Adrenal gland (tissue), 12 donors: ENCODE measurements around the gene MVB12B. TPM values are rescaled to one million over a fixed set of nuclear protein-coding genes. Genes with fewer than 3 reads are reported as not detected.

ENCODE experiments used
- DNase-seq, 7 donors: peaks; one replicate each; pipeline ENCODE4 v3.0.0-alpha.2; 2019 to 2020
- H3K27ac ChIP-seq, 5 donors: fragments of 200-600 bp; sonication (generic) in 4 of 5; 1 replicate in 3 of 5; 2 replicates in 2 of 5; pipeline versions ENCODE4 v1.5.1 to v1.8.0; 2016 to 2020; ENCODE audit warnings: mild to moderate bottlenecking in 1 of 5
- H3K27me3 ChIP-seq: fragments of 200-600 bp; 2 replicates; pipeline ENCODE4 v1.8.0; 2021
- H3K36me3 ChIP-seq, 2 donors: fragments of 200-600 bp; replicated peaks in 1 of 2; 1 replicate in 1 of 2; 2 replicates in 1 of 2; pipeline versions ENCODE4 v1.5.1 to v1.8.0; 2018 to 2022
- H3K4me1 ChIP-seq, 2 donors: fragments of 200-600 bp; replicated peaks in 1 of 2; 1 replicate in 1 of 2; 2 replicates in 1 of 2; pipeline versions ENCODE4 v1.5.1 to v1.8.0; 2018 to 2021
- H3K4me3 ChIP-seq, 4 donors: fragments of 200-600 bp; sonication (generic) in 3 of 4; one replicate each; pipeline ENCODE4 v1.5.1; 2016 to 2018
- H3K9me3 ChIP-seq, 3 donors: fragments of 200-600 bp; sonication (generic) in 1 of 3; replicated peaks in 1 of 3; 1 replicate in 2 of 3; 2 replicates in 1 of 3; pipeline versions ENCODE4 v1.5.1 to v1.8.0; 2016 to 2021
- POLR2A ChIP-seq, 2 donors: fragments of 450-650 bp; IDR thresholded peaks; one replicate each; pipeline ENCODE4 v1.6.1; 2017; ENCODE audit warnings: antibody characterized with exemption in 2 of 2, mild to moderate bottlenecking in 2 of 2, moderate library complexity in 1 of 2
- WGBS, 4 donors: extraction: QIAGEN DNeasy Blood & Tissue Kit in 2 of 4; methylation state at CpG; one replicate each; pipeline versions ENCODE4 v1.1.5 to v1.1.7; 2013 to 2017; 5-methylcytosine and 5-hydroxymethylcytosine counted together
- intact Hi-C, 2 donors: fragments of 100-400 bp; cut with DNase I; formaldehyde crosslinking; loops; one replicate each; pipeline versions ENCODE4 v1.14.1 to v1.15.0; 2022 to 2023
- polyA plus RNA-seq, 3 donors: library from polyadenylated mRNA; stranded (reverse); fragments of 200-250 nt in 2 of 3; fragments of 350-450 nt in 1 of 3; fragmentation: Illumina TruSeq in 1 of 3; extraction: RNeasy Lipid Tissue Mini Kit (QIAGEN cat#74804) in 1 of 3; gene quantifications; one replicate each; pipeline ENCODE4 v1.2.3, GENCODE V29; 2013 to 2014
- total RNA-seq, 9 donors: library from RNA; depleted of rRNA in 4 of 9; stranded (reverse); fragments of >200 nt in 4 of 9; fragments of 120-200 nt in 1 of 9; fragmentation: NEBNext Ultra II Directional in 1 of 9; extraction: Animal tissue kit (Norgen Biotek cat#: 25700) in 1 of 9; gene quantifications; one replicate each; pipeline versions ENCODE4 v1.1.0 to v1.2.4, GENCODE V29; 2013 to 2023
- TF ChIP-seq, protein P1 (sequence below), 6 experiments: fragments of 450-650 bp in 4 of 6; fragments of 200-600 bp in 2 of 6; sonication (generic) in 1 of 6; IDR thresholded peaks; 1 replicate in 5 of 6; 2 replicates in 1 of 6; pipeline versions ENCODE4 v1.5.1 to v1.8.0; 2016 to 2021; ENCODE audit warnings: antibody characterized with exemption in 6 of 6, mild to moderate bottlenecking in 2 of 6, moderate library complexity in 1 of 6
- donor health status: healthy with polysubstance abuse.
- donor health status: Bipolar disorder and iron deficiency.
- donor health status: DM: yes; HTN: yes; CAD: no.
- donor health status: DM: no; HTN: no; CAD: no.
- donor health status: DM: no; HTN: no; CAD: no.
- donor health status: DM: yes; HTN: yes; CAD: no.

The MVB12B gene
- total and polyA plus RNA-seq, 12 donors: 3.7 to 20.5 (median 12.8) TPM

- no peak for TF ChIP-seq POLR2A (IDR thresholded peaks at IDR 0.05)
- TF ChIP-seq, protein P1, sequence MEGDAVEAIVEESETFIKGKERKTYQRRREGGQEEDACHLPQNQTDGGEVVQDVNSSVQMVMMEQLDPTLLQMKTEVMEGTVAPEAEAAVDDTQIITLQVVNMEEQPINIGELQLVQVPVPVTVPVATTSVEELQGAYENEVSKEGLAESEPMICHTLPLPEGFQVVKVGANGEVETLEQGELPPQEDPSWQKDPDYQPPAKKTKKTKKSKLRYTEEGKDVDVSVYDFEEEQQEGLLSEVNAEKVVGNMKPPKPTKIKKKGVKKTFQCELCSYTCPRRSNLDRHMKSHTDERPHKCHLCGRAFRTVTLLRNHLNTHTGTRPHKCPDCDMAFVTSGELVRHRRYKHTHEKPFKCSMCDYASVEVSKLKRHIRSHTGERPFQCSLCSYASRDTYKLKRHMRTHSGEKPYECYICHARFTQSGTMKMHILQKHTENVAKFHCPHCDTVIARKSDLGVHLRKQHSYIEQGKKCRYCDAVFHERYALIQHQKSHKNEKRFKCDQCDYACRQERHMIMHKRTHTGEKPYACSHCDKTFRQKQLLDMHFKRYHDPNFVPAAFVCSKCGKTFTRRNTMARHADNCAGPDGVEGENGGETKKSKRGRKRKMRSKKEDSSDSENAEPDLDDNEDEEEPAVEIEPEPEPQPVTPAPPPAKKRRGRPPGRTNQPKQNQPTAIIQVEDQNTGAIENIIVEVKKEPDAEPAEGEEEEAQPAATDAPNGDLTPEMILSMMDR (IDR thresholded peaks at IDR 0.05): no peak
- H3K4me3 ChIP-seq: no peak overlapping the region
- peak in 1 of 7 donors; percentile 15 for DNase-seq
- no peak overlapping the region for H3K27ac ChIP-seq
- no peaks in the 10 kb centered on the region for H3K36me3 ChIP-seq
- H3K27me3 ChIP-seq: no peaks in the 10 kb centered on the region
- H3K4me1 ChIP-seq: no peaks in the 10 kb centered on the region
- 90 to 97% (median 93%) methylated on average over 17 of the region's 17 CpGs for WGBS, 4 donors
- intact Hi-C loops: no loop called here
- no peaks in the 10 kb centered on the region for H3K9me3 ChIP-seq
Observed at GRCh38 chr9:126461608-126462007, 135.0 kb downstream of the MVB12B start.

GRCh38 chr9:126462617-126463016, 136.0 kb downstream of the MVB12B start:
- Histone ChIP-seq H3K4me3 (no peak overlapping the region), H3K9me3 (no peaks in the 10 kb centered on the region), H3K4me1 (no peaks in the 10 kb centered on the region), H3K27me3 (no peaks in the 10 kb centered on the region), H3K36me3 (no peaks in the 10 kb centered on the region), H3K27ac (no peak overlapping the region)
- intact Hi-C loops: no loop called here
- 87 to 97% (median 93%) methylated on average over 3 of the region's 3 CpGs for WGBS, 4 donors
- DNase-seq: no peak
- TF ChIP-seq POLR2A (IDR thresholded peaks at IDR 0.05): no peak
- TF ChIP-seq, protein P1 (IDR thresholded peaks at IDR 0.05): no peak

- no peak for DNase-seq
- no peaks in the 10 kb centered on the region for H3K9me3 ChIP-seq
- no peaks in the 10 kb centered on the region for H3K4me1 ChIP-seq
- H3K36me3 ChIP-seq: no peaks in the 10 kb centered on the region
- no peaks in the 10 kb centered on the region for H3K27me3 ChIP-seq
- intact Hi-C loops: no loop called here
- H3K27ac ChIP-seq: no peak overlapping the region
- H3K4me3 ChIP-seq: no peak overlapping the region
- 94 to 98% (median 96%) methylated on average over 2 of the region's 2 CpGs for WGBS, 4 donors
- no peak for TF ChIP-seq POLR2A (IDR thresholded peaks at IDR 0.05)
- TF ChIP-seq, protein P1 (IDR thresholded peaks at IDR 0.05): no peak
Observed at GRCh38 chr9:126463426-126463825, 136.8 kb downstream of the MVB12B start.

DNA sequence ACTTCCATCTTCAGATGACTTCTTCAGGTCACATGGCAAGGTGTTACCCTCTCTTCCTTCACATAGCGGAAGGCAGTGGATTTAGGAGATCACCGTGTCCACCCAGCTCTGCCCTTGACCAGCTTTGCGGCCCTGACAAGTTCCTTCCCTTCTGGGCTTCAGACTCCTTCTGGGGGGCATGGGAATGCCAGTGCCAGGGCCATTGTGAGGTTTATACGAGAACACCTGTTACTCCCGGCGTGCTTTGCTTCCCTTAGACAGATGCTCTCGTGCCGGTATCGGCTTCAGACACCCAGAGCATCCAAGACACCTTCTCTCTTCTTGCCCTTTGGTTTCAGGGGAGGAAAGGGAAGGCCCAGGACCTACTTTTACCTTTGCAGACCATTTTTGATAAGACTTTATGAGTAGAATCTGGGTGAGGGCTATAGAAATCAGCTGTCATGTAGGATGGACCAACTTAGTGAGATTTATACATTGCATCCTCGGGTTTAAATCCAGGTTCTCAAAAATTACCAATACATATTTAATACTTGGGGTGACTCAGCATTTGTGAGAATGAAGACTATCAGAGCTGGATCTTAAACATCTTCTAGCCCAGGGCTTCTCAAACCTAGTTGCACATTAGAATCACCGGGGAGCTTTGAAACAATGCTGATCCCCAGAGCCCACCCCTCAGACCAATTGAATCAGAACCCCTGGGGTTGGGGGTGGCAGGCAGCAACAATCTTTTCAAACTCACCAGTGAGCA, 138.2 kb downstream of the MVB12B start:
- 93 to 98% (median 97%) methylated on average over 11 of the region's 11 CpGs for WGBS, 4 donors
- no peaks in the 10 kb centered on the region for H3K36me3 ChIP-seq
- H3K4me3 ChIP-seq: no peak overlapping the region
- no peaks in the 10 kb centered on the region for H3K4me1 ChIP-seq
- DNase-seq: no peak
- no peak for TF ChIP-seq POLR2A (IDR thresholded peaks at IDR 0.05)
- TF ChIP-seq, protein P1 (IDR thresholded peaks at IDR 0.05): no peak
- H3K27ac ChIP-seq: no peak overlapping the region
- no peaks in the 10 kb centered on the region for H3K9me3 ChIP-seq
- intact Hi-C loops: no loop called here
- no peaks in the 10 kb centered on the region for H3K27me3 ChIP-seq
